Mesodermal cell (in vitro differentiated cells): ENCODE data around the gene TMEM191C.
"Not testable (repeated sequence)": the region's sequence is repeated elsewhere in the genome, so short reads cannot be mapped to it uniquely, and the experiment has no call there.

ENCODE experiments used
- H3K27ac ChIP-seq: 2 replicates; pipeline ENCODE4 v1.7.0; 2013; ENCODE audit warnings: mild to moderate bottlenecking, low read depth, low read length, moderate library complexity; ENCODE audit not compliant: severe bottlenecking
- H3K36me3 ChIP-seq: 2 replicates; pipeline ENCODE4 v1.7.1; 2013; ENCODE audit warnings: mild to moderate bottlenecking, low read length, moderate library complexity; ENCODE audit not compliant: control insufficient read depth, insufficient read depth
- H3K4me1 ChIP-seq: one replicate; pipeline ENCODE4 v1.7.1; 2013; ENCODE audit warnings: mild to moderate bottlenecking, low read length; ENCODE audit not compliant: insufficient read depth, control insufficient read depth, poor library complexity, severe bottlenecking
- H3K4me3 ChIP-seq: 2 replicates; pipeline ENCODE4 v1.7.0; 2013; ENCODE audit warnings: low read length, control low read depth, mild to moderate bottlenecking; ENCODE audit not compliant: insufficient read depth, poor library complexity, severe bottlenecking; ENCODE audit errors: extremely low read depth
- H3K9me3 ChIP-seq: 2 replicates; pipeline ENCODE4 v1.7.1; 2013; ENCODE audit warnings: mild to moderate bottlenecking, low read length, moderate library complexity; ENCODE audit not compliant: control insufficient read depth
- WGBS, 2 experiments: methylation state at CpG; one replicate each; pipeline ENCODE4 v1.1.5; 2013; ENCODE audit warnings: missing lambda C conversion rate in 2 of 2; ENCODE audit not compliant: insufficient coverage in 2 of 2; 5-methylcytosine and 5-hydroxymethylcytosine counted together

TMEM191C gene

GRCh38 chr22:21440676-21441075 is 26.5 kb upstream of the TMEM191C start:
- H3K36me3 ChIP-seq, result peaks cover 17% of the 10 kb centered on the region
- WGBS, 2 experiments, result no CpG with 5 or more reads among the region's 16 CpGs
- not testable (repeated sequence) for H3K27ac ChIP-seq, H3K9me3 ChIP-seq, H3K4me3 ChIP-seq, H3K4me1 ChIP-seq

- not testable (repeated sequence) for H3K4me1 ChIP-seq, H3K27ac ChIP-seq, H3K4me3 ChIP-seq, H3K9me3 ChIP-seq
- peaks cover 22% of the 10 kb centered on the region for H3K36me3 ChIP-seq
- WGBS, 2 experiments, result 100% methylated on average over 1 of the region's 6 CpGs; no CpG with 5 or more reads in 1 of the 2 experiments
Observed at GRCh38 chr22:21441170-21441569, 26.0 kb upstream of the TMEM191C start.

DNA sequence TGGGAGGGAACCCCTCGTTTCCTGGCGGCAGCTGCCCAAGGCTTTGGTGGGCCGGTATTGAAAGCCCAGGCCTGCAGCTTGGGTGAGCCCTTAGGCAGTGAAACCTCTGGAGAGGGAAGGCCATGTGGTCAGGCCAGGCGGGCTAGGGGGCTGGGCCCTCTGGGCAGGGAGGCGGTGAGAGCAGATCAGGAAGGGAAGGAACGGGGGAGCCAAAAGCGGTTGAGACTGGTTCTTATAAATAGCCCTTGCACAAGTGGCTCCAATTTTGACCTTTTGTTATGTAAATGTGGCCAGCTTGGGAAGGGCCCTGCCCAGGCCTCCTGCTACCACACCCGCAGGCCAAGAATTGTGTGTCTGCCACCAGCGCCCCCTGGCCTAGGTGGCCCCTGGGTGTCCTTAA is 25.1 kb upstream of the TMEM191C start:
- H3K4me3 ChIP-seq, H3K27ac ChIP-seq, H3K9me3 ChIP-seq, H3K4me1 ChIP-seq: not testable (repeated sequence)
- H3K36me3 ChIP-seq, result peaks cover 31% of the 10 kb centered on the region
- no CpG with 5 or more reads among the region's 9 CpGs for WGBS, 2 experiments

GRCh38 chr22:21442646-21443045 is 24.5 kb upstream of the TMEM191C start:
- H3K9me3 ChIP-seq, H3K4me1 ChIP-seq, H3K4me3 ChIP-seq, H3K27ac ChIP-seq: not testable (repeated sequence)
- no CpG with 5 or more reads among the region's 15 CpGs for WGBS, 2 experiments
- H3K36me3 ChIP-seq, result peaks cover 35% of the 10 kb centered on the region

DNA sequence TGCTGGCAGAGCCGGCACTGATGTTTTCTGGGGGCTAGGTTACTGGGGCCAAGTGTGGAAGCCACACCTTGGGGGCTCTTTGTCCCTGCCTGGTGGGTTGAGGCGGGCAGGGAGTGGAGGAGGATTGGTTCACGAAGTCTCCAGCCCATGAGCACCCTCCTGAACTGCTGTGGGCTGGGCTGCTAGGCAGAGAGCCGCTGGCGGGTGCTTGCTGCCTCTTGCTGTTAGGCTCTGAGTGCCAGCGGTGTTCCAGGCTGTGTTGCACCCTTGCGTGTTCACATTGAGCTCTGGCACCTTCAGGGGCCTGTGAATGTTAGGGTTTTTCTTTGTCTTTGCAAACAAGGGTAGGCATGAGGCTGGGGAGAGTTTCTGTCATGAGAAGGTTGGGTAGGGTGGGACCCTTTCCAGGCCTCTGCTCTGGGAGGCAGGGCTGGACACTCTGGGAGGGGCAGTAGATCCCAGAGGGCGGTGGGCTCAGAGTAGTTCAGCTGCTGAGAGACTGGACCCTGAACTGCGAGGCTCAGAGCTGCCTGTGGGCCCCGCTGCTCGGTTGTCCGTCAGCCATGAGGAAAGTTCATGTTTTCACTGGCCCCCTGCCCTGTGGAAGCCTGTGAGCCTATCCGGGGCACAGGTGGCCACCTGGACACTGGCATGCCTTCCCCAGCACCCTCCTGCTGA is 24.0 kb upstream of the TMEM191C start:
- Histone ChIP-seq H3K27ac (peak overlapping the region; percentile 23), H3K36me3 (peaks cover 41% of the 10 kb centered on the region), H3K4me1 (no peaks in the 10 kb centered on the region), H3K9me3 (no peaks in the 10 kb centered on the region), H3K4me3 (no peak overlapping the region)
- WGBS, 2 experiments, result 93 to 94% methylated on average over 10 to 11 of the region's 13 CpGs

GRCh38 chr22:21443735-21444421 is 23.3 kb upstream of the TMEM191C start:
- H3K4me3 ChIP-seq, result no peak overlapping the region
- 90 to 92% methylated on average over 13 to 14 of the region's 16 CpGs for WGBS, 2 experiments
- H3K9me3 ChIP-seq, result no peaks in the 10 kb centered on the region
- peak overlapping the region; percentile 23 for H3K27ac ChIP-seq
- no peaks in the 10 kb centered on the region for H3K4me1 ChIP-seq
- peaks cover 47% of the 10 kb centered on the region for H3K36me3 ChIP-seq

GRCh38 chr22:21444701-21445436 is 22.3 kb upstream of the TMEM191C start:
- Histone ChIP-seq H3K27ac (no peak overlapping the region), H3K4me1 (no peaks in the 10 kb centered on the region), H3K36me3 (peaks cover 55% of the 10 kb centered on the region), H3K9me3 (no peaks in the 10 kb centered on the region), H3K4me3 (no peak overlapping the region)
- WGBS, 2 experiments, result 94 to 97% methylated on average over 23 to 35 of the region's 35 CpGs

- Histone ChIP-seq H3K4me1 (no peaks in the 10 kb centered on the region), H3K9me3 (no peaks in the 10 kb centered on the region), H3K27ac (no peak overlapping the region), H3K36me3 (peaks cover 60% of the 10 kb centered on the region), H3K4me3 (no peak overlapping the region)
- WGBS, 2 experiments, result 96 to 97% methylated on average over 16 to 24 of the region's 27 CpGs
Observed at GRCh38 chr22:21445437-21446127, 21.6 kb upstream of the TMEM191C start.

DNA sequence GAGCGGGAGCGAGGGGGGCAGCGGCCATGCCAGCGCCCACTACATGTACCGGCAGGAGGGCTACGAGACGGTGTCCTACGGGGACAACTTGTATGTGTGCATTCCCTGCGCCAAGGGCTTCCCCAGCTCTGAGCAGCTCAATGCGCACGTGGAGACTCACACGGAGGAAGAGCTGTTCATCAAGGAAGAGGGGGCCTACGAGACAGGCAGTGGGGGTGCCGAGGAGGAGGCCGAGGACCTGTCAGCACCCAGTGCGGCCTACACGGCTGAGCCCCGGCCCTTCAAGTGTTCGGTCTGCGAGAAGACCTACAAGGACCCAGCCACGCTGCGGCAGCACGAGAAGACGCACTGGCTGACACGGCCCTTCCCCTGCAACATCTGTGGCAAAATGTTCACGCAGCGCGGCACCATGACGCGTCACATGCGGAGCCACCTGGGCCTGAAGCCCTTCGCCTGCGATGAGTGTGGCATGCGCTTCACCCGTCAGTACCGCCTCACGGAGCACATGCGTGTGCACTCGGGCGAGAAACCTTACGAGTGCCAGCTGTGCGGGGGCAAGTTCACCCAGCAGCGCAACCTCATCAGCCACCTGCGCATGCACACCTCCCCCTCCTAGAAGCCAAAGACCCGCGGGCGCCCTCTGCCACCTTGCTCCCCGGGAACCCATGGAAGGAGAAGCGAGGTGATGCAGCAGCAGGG is 20.9 kb upstream of the TMEM191C start:
- WGBS, 2 experiments, result 98% methylated on average over 44 to 49 of the region's 49 CpGs
- Histone ChIP-seq H3K27ac (no peak overlapping the region), H3K4me3 (no peak overlapping the region), H3K36me3 (peaks cover 64% of the 10 kb centered on the region), H3K4me1 (no peaks in the 10 kb centered on the region), H3K9me3 (no peaks in the 10 kb centered on the region)
